ENCODE data around the gene NRTN. TPM values are rescaled to one million over a fixed set of nuclear protein-coding genes. Genes with fewer than 3 reads are reported as not detected.
A peak's percentile ranks its signal among the peaks of the same experiment; 100 is the strongest.

The NRTN gene
- total and polyA plus RNA-seq, 2 of the 13 experiments (the other 11 are each of a cell fraction or from before 2014, with no cell fraction given): 4.1 to 5.3 TPM

- TF ChIP-seq NONO (IDR thresholded peaks at IDR 0.05) (no peak), NONO (CRISPR knock-in tag; conservative IDR thresholded peaks at IDR 0.05) (peak; percentile 57), ZBTB42 (CRISPR knock-in tag; IDR thresholded peaks at IDR 0.05) (0 out of 2 replicates have a peak, but pooled peaks have one; percentile 46), ZNF317 (CRISPR knock-in tag; IDR thresholded peaks at IDR 0.05) (peak; percentile 84), KDM3A (CRISPR knock-in tag; IDR thresholded peaks at IDR 0.05; ENCODE audit: low read depth) (0 out of 2 replicates have a peak, but pooled peaks have one; percentile 42), CSRNP2 (CRISPR knock-in tag; conservative IDR thresholded peaks at IDR 0.05; ENCODE audit: low read depth) (no peak), ARNT (IDR thresholded peaks at IDR 0.05) (no peak), HMGA1 (CRISPR knock-in tag; conservative IDR thresholded peaks at IDR 0.05) (no peak), ATF5 (CRISPR knock-in tag; IDR thresholded peaks at IDR 0.05; ENCODE audit: low read depth) (no peak), ZNF44 (CRISPR knock-in tag; IDR thresholded peaks at IDR 0.05) (no peak), NFIB (CRISPR knock-in tag; IDR thresholded peaks at IDR 0.05; ENCODE audit: borderline replicate concordance) (no peak), ZNF660 (CRISPR knock-in tag; IDR thresholded peaks at IDR 0.05; ENCODE audit: borderline replicate concordance, low read depth) (no peak), MLX (CRISPR knock-in tag; IDR thresholded peaks at IDR 0.05) (no peak), ZHX2 (IDR thresholded peaks at IDR 0.05; ENCODE audit: low read depth) (no peak), ZHX2 (CRISPR knock-in tag; IDR thresholded peaks at IDR 0.05; ENCODE audit: borderline replicate concordance) (no peak), SALL2 (CRISPR knock-in tag; IDR thresholded peaks at IDR 0.05) (0 out of 2 replicates have a peak, but pooled peaks have one; percentile 23), MAX (IDR thresholded peaks at IDR 0.05) (no peak), ZNF850 (CRISPR knock-in tag; conservative IDR thresholded peaks at IDR 0.05) (no peak), FLYWCH1 (CRISPR knock-in tag; IDR thresholded peaks at IDR 0.05) (no peak), STAT5B (CRISPR knock-in tag; IDR thresholded peaks at IDR 0.05) (no peak), ZNF775 (CRISPR knock-in tag; IDR thresholded peaks at IDR 0.05; ENCODE audit: borderline replicate concordance) (no peak), AKAP8 (CRISPR knock-in tag; IDR thresholded peaks at IDR 0.05) (0 out of 2 replicates have a peak, but pooled peaks have one; percentile 77), ZNF563 (CRISPR knock-in tag; IDR thresholded peaks at IDR 0.05) (no peak)
Observed at GRCh38 chr19:5805462-5806132, 730 bp downstream of the NRTN start (continued).
